ENCODE measurements around the gene GPR108. TPM values are rescaled to one million over a fixed set of nuclear protein-coding genes. Genes with fewer than 3 reads are reported as not detected.

GPR108 gene
- polyA plus RNA-seq, 1 experiment: 34.5 TPM

GRCh38 chr19:6736169-6736916, 1.0 kb downstream of the GPR108 start:
- DNase-seq (ENCODE audit: low read depth, low spot score): peak; percentile 72
- Histone ChIP-seq H3K27me3 (ENCODE audit: control insufficient read depth, insufficient read depth, low read length) (no peaks in the 10 kb centered on the region), H3K27ac (ENCODE audit: low read depth, low read length) (peak overlapping the region; percentile 89), H3K4me3 (ENCODE audit: low read depth, low read length) (peak overlapping the region; percentile 81), H3K9me3 (ENCODE audit: control insufficient read depth, insufficient read depth, low read length) (no peaks in the 10 kb centered on the region; the same call in 1 of the 2 replicates)
- peak; percentile 73 for TF ChIP-seq CTCF (IDR thresholded peaks at IDR 0.05; ENCODE audit: low read depth, low read length)
- ChIA-PET CTCF (interaction anchor here (0.6 to 1.9 kb wide), 9 partner anchors 8 to 220 kb away, joined by 3 to 7 read pairs (median 4); no protein-coding TSS in a partner anchor), POLR2A (interaction anchor here (0.7 to 1.0 kb wide), 2 partner anchors 8 to 516 kb away, joined by 3 to 14 read pairs; no protein-coding TSS in a partner anchor)

GRCh38 chr19:6735181-6735911, 2.0 kb downstream of the GPR108 start:
- H3K27ac ChIP-seq (ENCODE audit: low read depth, low read length): no peak overlapping the region
- DNase-seq (ENCODE audit: low read depth, low spot score): no peak
- H3K27me3 ChIP-seq (ENCODE audit: control insufficient read depth, insufficient read depth, low read length): no peaks in the 10 kb centered on the region
- ChIA-PET POLR2A (no interaction called here), CTCF (interaction anchor here (1.0 to 1.9 kb wide), 3 partner anchors 9 to 128 kb away, joined by 4 to 7 read pairs (median 6); no protein-coding TSS in a partner anchor)
- H3K4me3 ChIP-seq (ENCODE audit: low read depth, low read length): peak overlapping the region; percentile 81; the same call in 1 of the 2 replicates
- no peaks in the 10 kb centered on the region; the same call in 1 of the 2 replicates for H3K9me3 ChIP-seq (ENCODE audit: control insufficient read depth, insufficient read depth, low read length)
- TF ChIP-seq CTCF (IDR thresholded peaks at IDR 0.05; ENCODE audit: low read depth, low read length): no peak

GRCh38 chr19:6734096-6734696, 3.2 kb downstream of the GPR108 start:
- H3K27me3 ChIP-seq (ENCODE audit: control insufficient read depth, insufficient read depth, low read length): no peaks in the 10 kb centered on the region
- DNase-seq (ENCODE audit: low read depth, low spot score): no peak
- ChIA-PET CTCF (no interaction called here), POLR2A (no interaction called here)
- TF ChIP-seq CTCF (IDR thresholded peaks at IDR 0.05; ENCODE audit: low read depth, low read length): no peak
- no peak overlapping the region for H3K4me3 ChIP-seq (ENCODE audit: low read depth, low read length)
- no peak overlapping the region for H3K27ac ChIP-seq (ENCODE audit: low read depth, low read length)
- H3K9me3 ChIP-seq (ENCODE audit: control insufficient read depth, insufficient read depth, low read length): no peaks in the 10 kb centered on the region; the same call in 1 of the 2 replicates

- POLR2A ChIA-PET: no interaction called here
- CTCF ChIA-PET: interaction anchor here (0.7 kb wide), 1 partner anchor 11 kb away, joined by 3 read pairs; no protein-coding TSS in a partner anchor
- Histone ChIP-seq H3K27ac (ENCODE audit: low read depth, low read length) (no peak overlapping the region), H3K9me3 (ENCODE audit: control insufficient read depth, insufficient read depth, low read length) (no peaks in the 10 kb centered on the region; the same call in 1 of the 2 replicates), H3K4me3 (ENCODE audit: low read depth, low read length) (no peak overlapping the region), H3K27me3 (ENCODE audit: control insufficient read depth, insufficient read depth, low read length) (no peaks in the 10 kb centered on the region)
- no peak for DNase-seq (ENCODE audit: low read depth, low spot score)
- peak; percentile 17; the same call in 1 of the 2 replicates for TF ChIP-seq CTCF (IDR thresholded peaks at IDR 0.05; ENCODE audit: low read depth, low read length)
Measured at GRCh38 chr19:6733338-6734095, 3.9 kb downstream of the GPR108 start.

Data from AG04450 (cell line).